ENCODE data around the gene ZNF182.
A peak's percentile ranks its signal among the peaks of the same experiment; 100 is the strongest.
"Not testable (repeated sequence)": the region's sequence is repeated elsewhere in the genome, so short reads cannot be mapped to it uniquely, and the experiment has no call there.

ZNF182 gene

GRCh38 chrX:47976254-47977151 is 27.3 kb downstream of the ZNF182 start:
- FAIRE-seq, result no peak
- TF ChIP-seq CTCF (IDR thresholded peaks at IDR 0.05; ENCODE audit: insufficient read depth, missing control alignments), result no peak

GRCh38 chrX:47973235-47973634 is 30.6 kb downstream of the ZNF182 start:
- FAIRE-seq, result no peak
- DNase-seq (ENCODE audit: insufficient read length, low spot score), result no peak
- no peak for TF ChIP-seq CTCF (IDR thresholded peaks at IDR 0.05; ENCODE audit: insufficient read depth, missing control alignments)

More at GRCh38 chrX:47976254-47977151, 27.3 kb downstream of the ZNF182 start:
- no peak for DNase-seq (ENCODE audit: insufficient read length, low spot score)

- DNase-seq (ENCODE audit: insufficient read length, low spot score); FAIRE-seq: not testable (repeated sequence)
Measured at GRCh38 chrX:47965526-47965925, 38.3 kb downstream of the ZNF182 start.

GRCh38 chrX:47961830-47962229 is 42.0 kb downstream of the ZNF182 start:
- DNase-seq (ENCODE audit: insufficient read length, low spot score); FAIRE-seq: not testable (repeated sequence)

- DNase-seq (ENCODE audit: insufficient read length, low spot score) (no peak), FAIRE-seq (no peak)
- TF ChIP-seq CTCF (IDR thresholded peaks at IDR 0.05; ENCODE audit: insufficient read depth, missing control alignments), result no peak
Measured at GRCh38 chrX:47960406-47960805, 43.4 kb downstream of the ZNF182 start.

- DNase-seq (ENCODE audit: insufficient read length, low spot score) (no peak), FAIRE-seq (no peak)
- TF ChIP-seq CTCF (IDR thresholded peaks at IDR 0.05; ENCODE audit: insufficient read depth, missing control alignments), result no peak
Measured at GRCh38 chrX:47958761-47959342, 44.9 kb downstream of the ZNF182 start.

- FAIRE-seq, result peak; percentile 53
- DNase-seq (ENCODE audit: insufficient read length, low spot score), result not testable (repeated sequence)
Measured at GRCh38 chrX:47958206-47958605, 45.6 kb downstream of the ZNF182 start.

GRCh38 chrX:47956016-47956415 is 47.8 kb downstream of the ZNF182 start:
- TF ChIP-seq CTCF (IDR thresholded peaks at IDR 0.05; ENCODE audit: insufficient read depth, missing control alignments), result no peak
- DNase-seq (ENCODE audit: insufficient read length, low spot score) (no peak), FAIRE-seq (no peak)

- DNase-seq (ENCODE audit: insufficient read length, low spot score); FAIRE-seq: not testable (repeated sequence)
Measured at GRCh38 chrX:47955295-47955694, 48.5 kb downstream of the ZNF182 start.
